Measurements from ENCODE around the gene OR13J1. TPM values are rescaled to one million over a fixed set of nuclear protein-coding genes. Genes with fewer than 3 reads are reported as not detected.

Gene OR13J1
- total RNA-seq, 1 experiment from 2014 or later = not detected

DNA sequence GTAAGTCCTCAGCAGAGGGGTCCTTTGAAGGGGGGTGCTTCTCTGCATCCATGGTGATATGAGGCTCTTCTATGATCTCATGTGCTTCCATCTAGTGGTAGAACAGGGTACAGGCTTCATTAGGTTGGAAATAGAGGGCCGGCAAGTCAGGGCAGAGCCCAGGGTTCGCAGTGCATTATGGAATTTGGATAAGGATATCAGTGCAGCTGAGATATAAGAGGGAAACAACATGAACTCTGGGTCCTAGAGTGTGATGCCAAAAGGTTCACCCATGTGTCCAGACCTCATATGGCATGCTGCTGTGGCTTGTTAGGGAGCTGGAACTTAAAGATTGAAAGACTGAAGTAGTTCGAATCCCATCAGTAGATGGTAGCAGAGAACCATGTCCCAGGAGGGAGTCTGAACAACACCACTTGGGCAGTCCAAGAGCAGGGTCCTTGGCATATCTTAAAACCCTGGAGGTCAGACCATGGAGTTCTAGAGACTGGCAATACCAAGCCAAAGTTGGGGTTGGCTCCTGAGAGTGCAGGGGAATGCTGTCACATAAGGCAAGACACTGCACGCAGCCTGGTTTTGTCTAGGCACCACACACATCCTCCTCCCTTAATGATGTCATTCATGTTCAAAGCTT is 44.0 kb downstream of the OR13J1 start:
- TF ChIP-seq, protein P1, sequence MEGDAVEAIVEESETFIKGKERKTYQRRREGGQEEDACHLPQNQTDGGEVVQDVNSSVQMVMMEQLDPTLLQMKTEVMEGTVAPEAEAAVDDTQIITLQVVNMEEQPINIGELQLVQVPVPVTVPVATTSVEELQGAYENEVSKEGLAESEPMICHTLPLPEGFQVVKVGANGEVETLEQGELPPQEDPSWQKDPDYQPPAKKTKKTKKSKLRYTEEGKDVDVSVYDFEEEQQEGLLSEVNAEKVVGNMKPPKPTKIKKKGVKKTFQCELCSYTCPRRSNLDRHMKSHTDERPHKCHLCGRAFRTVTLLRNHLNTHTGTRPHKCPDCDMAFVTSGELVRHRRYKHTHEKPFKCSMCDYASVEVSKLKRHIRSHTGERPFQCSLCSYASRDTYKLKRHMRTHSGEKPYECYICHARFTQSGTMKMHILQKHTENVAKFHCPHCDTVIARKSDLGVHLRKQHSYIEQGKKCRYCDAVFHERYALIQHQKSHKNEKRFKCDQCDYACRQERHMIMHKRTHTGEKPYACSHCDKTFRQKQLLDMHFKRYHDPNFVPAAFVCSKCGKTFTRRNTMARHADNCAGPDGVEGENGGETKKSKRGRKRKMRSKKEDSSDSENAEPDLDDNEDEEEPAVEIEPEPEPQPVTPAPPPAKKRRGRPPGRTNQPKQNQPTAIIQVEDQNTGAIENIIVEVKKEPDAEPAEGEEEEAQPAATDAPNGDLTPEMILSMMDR (conservative IDR thresholded peaks at IDR 0.05; ENCODE audit: low read depth, low read length) = peak; percentile 89
- TF ChIP-seq EZH2 (IDR thresholded peaks at IDR 0.05; ENCODE audit: borderline replicate concordance, low read depth, low read length, poor library complexity, severe bottlenecking) = no peak
- DNase-seq (ENCODE audit: low spot score) = peak; percentile 79
- no TSS peak for BruUV-seq (replicated peaks)
- Histone ChIP-seq H3K27me3 (replicated peaks; ENCODE audit: insufficient read depth, low read depth, low read length, poor library complexity) (no peaks in the 10 kb centered on the region), H3K4me3 (ENCODE audit: low read depth, low read length, poor library complexity, severe bottlenecking) (no peak overlapping the region), H3K9me3 (ENCODE audit: low read depth, low read length, poor library complexity, severe bottlenecking) (no peaks in the 10 kb centered on the region), H3K4me1 (ENCODE audit: insufficient read depth, low read length, poor library complexity, severe bottlenecking) (peaks cover 9% of the 10 kb centered on the region), H3K27ac (ENCODE audit: low read depth, low read length, poor library complexity, severe bottlenecking) (no peak overlapping the region), H3K36me3 (ENCODE audit: insufficient read depth, low read length, poor library complexity, severe bottlenecking) (no peaks in the 10 kb centered on the region)
- CTCF ChIA-PET = interaction anchor here (0.5 to 1.6 kb wide), 5 partner anchors 36 to 180 kb away, joined by 3 to 18 read pairs (median 5); no protein-coding TSS in a partner anchor
- POLR2A ChIA-PET (ENCODE audit: low non-redundant PET) = no interaction called here
- intact Hi-C loops (cut with micrococcal nuclease; ENCODE audit: unreplicated experiment) = loop anchor here (1.0 to 5.0 kb wide), 2 partner anchors 36 to 56 kb away; no protein-coding TSS in a partner anchor

DNA sequence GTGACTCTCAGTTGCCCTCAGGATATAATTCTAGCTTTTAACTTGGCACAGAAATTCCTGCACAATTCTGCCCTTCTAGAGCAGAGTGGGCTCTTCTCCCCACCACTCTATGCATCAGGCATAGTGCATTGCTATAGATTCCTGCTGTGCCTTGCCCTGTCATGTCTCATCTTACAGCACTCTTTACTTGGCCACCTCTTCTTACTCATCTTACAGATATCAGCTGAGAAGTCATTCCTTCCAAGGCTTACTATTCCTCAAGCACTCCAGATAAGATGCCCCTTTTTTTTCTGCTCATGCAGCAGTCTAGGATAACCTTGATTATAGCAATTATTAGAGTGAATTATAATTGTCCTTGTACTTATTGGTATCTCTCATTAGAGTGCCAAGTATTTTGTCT is 47.3 kb downstream of the OR13J1 start:
- CTCF ChIA-PET = no interaction called here
- Histone ChIP-seq H3K27me3 (replicated peaks; ENCODE audit: insufficient read depth, low read depth, low read length, poor library complexity) (no peaks in the 10 kb centered on the region), H3K9me3 (ENCODE audit: low read depth, low read length, poor library complexity, severe bottlenecking) (no peaks in the 10 kb centered on the region), H3K27ac (ENCODE audit: low read depth, low read length, poor library complexity, severe bottlenecking) (no peak overlapping the region), H3K4me3 (ENCODE audit: low read depth, low read length, poor library complexity, severe bottlenecking) (no peak overlapping the region), H3K4me1 (ENCODE audit: insufficient read depth, low read length, poor library complexity, severe bottlenecking) (no peaks in the 10 kb centered on the region), H3K36me3 (ENCODE audit: insufficient read depth, low read length, poor library complexity, severe bottlenecking) (no peaks in the 10 kb centered on the region)
- DNase-seq (ENCODE audit: low spot score) = no peak
- intact Hi-C loops (cut with micrococcal nuclease; ENCODE audit: unreplicated experiment) = no loop called here
- no peak for TF ChIP-seq EZH2 (IDR thresholded peaks at IDR 0.05; ENCODE audit: borderline replicate concordance, low read depth, low read length, poor library complexity, severe bottlenecking)
- TF ChIP-seq, protein P1 (conservative IDR thresholded peaks at IDR 0.05; ENCODE audit: low read depth, low read length) = no peak
- BruUV-seq (replicated peaks) = no TSS peak
- POLR2A ChIA-PET (ENCODE audit: low non-redundant PET) = no interaction called here

DNA sequence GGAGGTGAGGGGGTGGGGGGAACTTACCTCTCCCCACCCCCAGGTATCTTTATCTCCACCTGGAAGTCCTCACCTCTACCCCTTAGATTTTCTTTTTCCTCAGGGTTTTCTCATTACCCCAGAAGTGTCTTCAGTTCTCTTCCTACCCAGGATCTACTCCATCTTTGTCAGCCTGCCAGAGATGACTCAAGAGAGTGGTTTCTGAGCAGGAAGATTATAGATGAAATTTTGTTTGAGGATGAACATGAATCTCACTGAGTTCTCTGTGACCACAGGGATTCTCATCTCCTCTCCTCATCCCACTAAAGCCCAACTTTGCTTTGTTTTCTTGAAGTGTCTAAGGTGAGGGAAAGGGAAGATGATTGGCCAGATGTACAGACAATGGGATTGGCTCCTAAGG is 50.1 kb downstream of the OR13J1 start:
- ChIA-PET CTCF (no interaction called here), POLR2A (ENCODE audit: low non-redundant PET) (no interaction called here)
- H3K9me3 ChIP-seq (ENCODE audit: low read depth, low read length, poor library complexity, severe bottlenecking) = no peaks in the 10 kb centered on the region
- no peaks in the 10 kb centered on the region for H3K36me3 ChIP-seq (ENCODE audit: insufficient read depth, low read length, poor library complexity, severe bottlenecking)
- BruUV-seq (replicated peaks) = no TSS peak
- TF ChIP-seq, protein P1 (conservative IDR thresholded peaks at IDR 0.05; ENCODE audit: low read depth, low read length) = no peak
- no peak for TF ChIP-seq EZH2 (IDR thresholded peaks at IDR 0.05; ENCODE audit: borderline replicate concordance, low read depth, low read length, poor library complexity, severe bottlenecking)
- no peak for DNase-seq (ENCODE audit: low spot score)
- H3K27ac ChIP-seq (ENCODE audit: low read depth, low read length, poor library complexity, severe bottlenecking) = no peak overlapping the region
- intact Hi-C loops (cut with micrococcal nuclease; ENCODE audit: unreplicated experiment) = no loop called here
- no peaks in the 10 kb centered on the region for H3K4me1 ChIP-seq (ENCODE audit: insufficient read depth, low read length, poor library complexity, severe bottlenecking)
- no peak overlapping the region for H3K4me3 ChIP-seq (ENCODE audit: low read depth, low read length, poor library complexity, severe bottlenecking)
- no peaks in the 10 kb centered on the region for H3K27me3 ChIP-seq (replicated peaks; ENCODE audit: insufficient read depth, low read depth, low read length, poor library complexity)

Other genes starting within 250 kb of the OR13J1 start
- gene SIT1, start 219.5 kb downstream of the OR13J1 start, total RNA-seq (2021) = not detected in 2 replicates
- 13,531 and 14,573 TPM in 2 replicates for gene RMRP, start 212.4 kb downstream of the OR13J1 start, total RNA-seq (2021)
- gene CCDC107, start 212.1 kb downstream of the OR13J1 start, total RNA-seq (2021) = 12.9 and 16.4 TPM in 2 replicates
- 25.0 and 27.7 TPM in 2 replicates for gene ARHGEF39, start 205.2 kb downstream of the OR13J1 start, total RNA-seq (2021)
- 0.32 and 1.4 TPM in 2 replicates for gene CA9, start 196.5 kb downstream of the OR13J1 start, total RNA-seq (2021)
- gene TPM2, start 180.5 kb downstream of the OR13J1 start, total RNA-seq (2021) = 39.2 and 44.3 TPM in 2 replicates
- gene TLN1, start 138.2 kb downstream of the OR13J1 start, total RNA-seq (2021) = 173 and 178 TPM in 2 replicates
- gene CREB3, start 137.7 kb downstream of the OR13J1 start, total RNA-seq (2021) = 27.6 and 29.1 TPM in 2 replicates
- gene GBA2, start 121.2 kb downstream of the OR13J1 start, total RNA-seq (2021) = 67.6 and 70.5 TPM in 2 replicates
- gene RGP1, start 121.1 kb downstream of the OR13J1 start, total RNA-seq (2021) = 21.9 and 26.3 TPM in 2 replicates
- gene MSMP, start 116.1 kb downstream of the OR13J1 start, total RNA-seq (2021) = not detected in 2 replicates
- gene NPR2, start 78.8 kb downstream of the OR13J1 start, total RNA-seq (2021) = 4.7 and 9.1 TPM in 2 replicates
- 1.1 and 1.4 TPM in 2 replicates for gene SPAG8, start 58.1 kb downstream of the OR13J1 start, total RNA-seq (2021)
- 51.5 and 68.9 TPM in 2 replicates for gene HINT2, start 55.4 kb downstream of the OR13J1 start, total RNA-seq (2021)
- gene FAM221B, start 41.7 kb downstream of the OR13J1 start, total RNA-seq (2021) = not detected in 2 replicates
- 6.9 and 10.9 TPM in 2 replicates for gene TMEM8B, start 41.2 kb downstream of the OR13J1 start, total RNA-seq (2021)
- gene HRCT1, start 35.8 kb upstream of the OR13J1 start, total RNA-seq (2021) = 0.33 TPM in 1 of 2 replicates, not detected in the other
- gene SPAAR, start 39.1 kb upstream of the OR13J1 start, total RNA-seq (2021) = 0.37 TPM in 1 of 2 replicates, not detected in the other
- gene OR2S2, start 87.8 kb upstream of the OR13J1 start, total RNA-seq (2021) = not detected in 2 replicates
- 9.1 and 11.9 TPM in 2 replicates for gene RECK, start 166.5 kb upstream of the OR13J1 start, total RNA-seq (2021)

All from A673 (cell line).